K562 (cell line): Measurements from ENCODE around the gene PTK6. TPM values are rescaled to one million over a fixed set of nuclear protein-coding genes. Genes with fewer than 3 reads are reported as not detected.

ENCODE experiments used
- ATAC-seq: fragments of 200-7000 bp; cut with Tn5 transposase; 3 replicates; pipeline ENCODE4 v1.9.1; 2020; ENCODE audit warnings: moderate library complexity
- BruUV-seq: library from RNA; stranded (reverse); fragments of 400-500 nt; replicated peaks from 2 replicates; lab custom pipeline; 2021; lab: Mats Ljungman, UMichigan
- CTCF ChIA-PET: fragments of 300-600 bp; formaldehyde crosslinking; extraction: SDS; loops from one replicate; lab custom pipeline; 2021; ENCODE audit warnings: low intra/inter-chr PET ratio; lab: Yijun Ruan, JAX
- POLR2A ChIA-PET: fragments of 300-600, 350-650 bp; sonication (Branson Sonifier 250); formaldehyde crosslinking; extraction: SDS; loops from one replicate; lab custom pipeline; 2021; ENCODE audit warnings: antibody characterized with exemption, inconsistent platforms; lab: Yijun Ruan, JAX
- DNase-seq, 4 experiments: peaks; one replicate each; pipeline versions ENCODE4 v3.0.0 to v3.0.0-alpha.2; 2011 to 2018; ENCODE audit warnings: low spot score in 3 of 4, mixed read lengths in 3 of 4; ENCODE audit errors: extremely low read depth in 1 of 4
- FAIRE-seq: peaks from 2 replicates; lab custom pipeline; 2011; peaks lifted over from hg19 to GRCh38; lab: Jason Lieb, UNC
- H2AFZ ChIP-seq: 2 replicates; pipeline ENCODE4 v1.6.0; 2011; ENCODE audit warnings: low read depth, low read length, control low read depth, inconsistent platforms
- H3K27ac ChIP-seq: fragments of 200-600 bp; 3 replicates; pipeline ENCODE4 v1.8.0; 2011; ENCODE audit warnings: low read depth, mild to moderate bottlenecking, control low read depth, inconsistent platforms, low read length, moderate library complexity, mixed read lengths; ENCODE audit errors: extremely low read depth
- H3K27me3 ChIP-seq, 2 experiments: fragments of 300-600 bp in 1 of 2; 2 replicates in 1 of 2; 3 replicates in 1 of 2; pipeline versions ENCODE4 v1.6.0 to v1.8.0; 2011; ENCODE audit warnings: inconsistent platforms in 2 of 2, low read length in 2 of 2, mild to moderate bottlenecking in 1 of 2, mixed read lengths in 1 of 2, moderate library complexity in 1 of 2; ENCODE audit not compliant: control insufficient read depth in 2 of 2, insufficient read depth in 2 of 2
- H3K36me3 ChIP-seq: fragments of 300-600 bp; 3 replicates; pipeline ENCODE4 v1.8.0; 2011; ENCODE audit warnings: mild to moderate bottlenecking, low read length, inconsistent platforms; ENCODE audit not compliant: control insufficient read depth, insufficient read depth
- H3K4me1 ChIP-seq, 2 experiments: fragments of 200-600 bp in 1 of 2; replicated peaks in 1 of 2; 2 replicates in 1 of 2; 3 replicates in 1 of 2; pipeline versions ENCODE4 v1.5.1 to v1.8.0; 2011; ENCODE audit warnings: inconsistent platforms in 2 of 2, low read length in 2 of 2, mild to moderate bottlenecking in 1 of 2, mixed read lengths in 1 of 2, moderate library complexity in 1 of 2; ENCODE audit not compliant: control insufficient read depth in 2 of 2, insufficient read depth in 2 of 2
- H3K4me2 ChIP-seq: 2 replicates; pipeline ENCODE4 v1.6.1; 2011; ENCODE audit warnings: low read length, control low read depth, inconsistent platforms, mixed read lengths; ENCODE audit not compliant: insufficient read depth
- H3K4me3 ChIP-seq: fragments of 200-600 bp; sonication (generic), shearing (Covaris generic); 2 replicates; pipeline ENCODE4 v1.5.1; 2016; ENCODE audit warnings: control low read depth, inconsistent platforms
- H3K79me2 ChIP-seq: fragments of 200-600 bp; 3 replicates; pipeline ENCODE4 v1.8.0; 2011; ENCODE audit warnings: low read length, inconsistent platforms; ENCODE audit not compliant: control insufficient read depth, insufficient read depth
- H3K9ac ChIP-seq, 2 experiments: 2 replicates each; pipeline versions ENCODE4 v1.6.0 to v1.6.1; 2011; ENCODE audit warnings: low read depth in 2 of 2, low read length in 2 of 2, control low read depth in 1 of 2, inconsistent platforms in 1 of 2, mild to moderate bottlenecking in 1 of 2, mixed read lengths in 1 of 2; ENCODE audit not compliant: insufficient read depth in 1 of 2
- H3K9me1 ChIP-seq: one replicate; pipeline ENCODE4 v1.6.0; 2011; ENCODE audit warnings: inconsistent platforms, mild to moderate bottlenecking, low read length, moderate library complexity; ENCODE audit not compliant: control insufficient read depth, insufficient read depth
- H3K9me3 ChIP-seq: replicated peaks from 2 replicates; pipeline ENCODE4 v1.5.1; 2011; ENCODE audit warnings: low read depth, low read length, inconsistent platforms; ENCODE audit not compliant: control insufficient read depth, insufficient read depth
- H4K20me1 ChIP-seq: replicated peaks from 2 replicates; pipeline ENCODE4 v1.6.1; 2011; ENCODE audit warnings: low read length, inconsistent platforms, mixed read lengths; ENCODE audit not compliant: control insufficient read depth, insufficient read depth
- POLR2AphosphoS5 ChIP-seq: IDR thresholded peaks from 2 replicates; pipeline ENCODE4 v1.6.1; 2011; ENCODE audit warnings: mild to moderate bottlenecking, low read depth, low read length, moderate library complexity; ENCODE audit not compliant: control insufficient read depth, insufficient read depth
- ZBTB7A ChIP-seq: IDR thresholded peaks from 2 replicates; pipeline ENCODE4 v1.6.1; 2011; ENCODE audit warnings: low read depth, mild to moderate bottlenecking, low read length, moderate library complexity, borderline replicate concordance; ENCODE audit not compliant: control insufficient read depth
- WGBS: fragments of 100-300 bp; shearing (Covaris generic); methylation state at CpG from one replicate; pipeline ENCODE4 v1.1.6; 2016; ENCODE audit warnings: low coverage, mixed read lengths; ENCODE audit not compliant: insufficient coverage; ENCODE audit errors: missing lambda C conversion rate; 5-methylcytosine and 5-hydroxymethylcytosine counted together
- in situ Hi-C: fragments of 300-500 bp; cut with MboI; formaldehyde crosslinking; loops from 4 replicates; pipeline ENCODE4 v1.15.0; 2018; ENCODE audit warnings: inconsistent platforms, mixed read lengths
- intact Hi-C: fragments of 100-400 bp; cut with micrococcal nuclease; formaldehyde crosslinking; loops from 2 replicates; pipeline ENCODE4 v1.14.2; 2022
- polyA plus RNA-seq, 8 experiments: library from polyadenylated mRNA; depleted of rRNA in 4 of 8; stranded (reverse) in 5 of 8; unstranded in 3 of 8; fragments of >200 nt; fragmentation: Nextera tagmentation in 2 of 8; fragmentation: Illumina TruSeq in 1 of 8; extraction: Ambion mirVana in 2 of 8; extraction: Trizol in 1 of 8; gene quantifications; 2 replicates each; pipeline versions ENCODE4 v1.2.1 to v1.2.3, GENCODE V29; 2011 to 2014; ENCODE audit warnings: inconsistent platforms in 1 of 8, missing spikeins in 1 of 8
- total RNA-seq, 7 experiments: library from RNA; depleted of rRNA in 6 of 7; stranded (reverse); fragments of >200 nt in 6 of 7; fragmentation: Illumina TruSeq in 2 of 7; extraction: Trizol in 2 of 7; gene quantifications; 2 replicates each; pipeline versions ENCODE4 v1.2.1 to v1.2.3, GENCODE V29; 2011 to 2021; ENCODE audit warnings: low replicate concordance in 1 of 7

The PTK6 gene
- total and polyA plus RNA-seq, 9 of the 15 experiments (the other 6 are each of a cell fraction or from before 2014, with no cell fraction given): 0.07 TPM; not detected in 8

- DNase-seq: peak in 2 of 4 experiments; percentile 67 to 68
- Histone ChIP-seq H4K20me1 (no peaks in the 10 kb centered on the region), H3K9ac (peak within 1 kb of the TSS in 1 of 2 experiments; percentile 35; a peak in 1 of 4 replicates), H3K9me3 (no peaks in the 10 kb centered on the region), H3K9me1 (no peaks in the 10 kb centered on the region), H3K4me2 (no peak within 1 kb of the TSS), H3K27ac (no peak within 1 kb of the TSS), H3K4me3 (no peak within 1 kb of the TSS), H3K27me3 (peaks cover 0 to 38% of the 10 kb centered on the region in 2 experiments; a peak in 4 of 5 replicates), H2AFZ (no peak within 1 kb of the TSS; the same call in 1 of the 2 replicates), H3K4me1 (peaks cover 8 to 66% of the 10 kb centered on the region in 2 experiments), H3K36me3 (no peaks in the 10 kb centered on the region), H3K79me2 (no peaks in the 10 kb centered on the region)
- CTCF ChIA-PET: no interaction called here
- no peak for FAIRE-seq
- intact Hi-C loops: no loop called here
- BruUV-seq: no TSS peak
- WGBS: 52% methylated on average over 22 of the region's 35 CpGs
- in situ Hi-C loops: no loop called here
- POLR2A ChIA-PET: interaction anchor here (0.6 to 1.5 kb wide), 2 partner anchors 20 to 27 kb away, joined by 3 to 5 read pairs; partner anchors contain the start of gene PPDPF
- TF ChIP-seq POLR2AphosphoS5: no peak
- peak; percentile 3; the same call in 1 of the 2 replicates for TF ChIP-seq ZBTB7A
- ATAC-seq: no peak
Measured at GRCh38 chr20:63547725-63548480, 10.7 kb upstream of the PTK6 start, which contains the start of gene SRMS. TSS of gene SRMS (minus strand) at chr20:63547749. CDS start at chr20:63547463, 286 bp downstream.
